Islet of Langerhans (tissue), 1 donor: ENCODE data around the gene FLRT1.

Experiments used
- FAIRE-seq: peaks from one replicate; lab custom pipeline; 2011; peaks lifted over from hg19 to GRCh38; lab: Jason Lieb, UNC

FLRT1 gene

GRCh38 chr11:64068705-64069400, 33.1 kb downstream of the FLRT1 start:
- FAIRE-seq, result no peak

DNA sequence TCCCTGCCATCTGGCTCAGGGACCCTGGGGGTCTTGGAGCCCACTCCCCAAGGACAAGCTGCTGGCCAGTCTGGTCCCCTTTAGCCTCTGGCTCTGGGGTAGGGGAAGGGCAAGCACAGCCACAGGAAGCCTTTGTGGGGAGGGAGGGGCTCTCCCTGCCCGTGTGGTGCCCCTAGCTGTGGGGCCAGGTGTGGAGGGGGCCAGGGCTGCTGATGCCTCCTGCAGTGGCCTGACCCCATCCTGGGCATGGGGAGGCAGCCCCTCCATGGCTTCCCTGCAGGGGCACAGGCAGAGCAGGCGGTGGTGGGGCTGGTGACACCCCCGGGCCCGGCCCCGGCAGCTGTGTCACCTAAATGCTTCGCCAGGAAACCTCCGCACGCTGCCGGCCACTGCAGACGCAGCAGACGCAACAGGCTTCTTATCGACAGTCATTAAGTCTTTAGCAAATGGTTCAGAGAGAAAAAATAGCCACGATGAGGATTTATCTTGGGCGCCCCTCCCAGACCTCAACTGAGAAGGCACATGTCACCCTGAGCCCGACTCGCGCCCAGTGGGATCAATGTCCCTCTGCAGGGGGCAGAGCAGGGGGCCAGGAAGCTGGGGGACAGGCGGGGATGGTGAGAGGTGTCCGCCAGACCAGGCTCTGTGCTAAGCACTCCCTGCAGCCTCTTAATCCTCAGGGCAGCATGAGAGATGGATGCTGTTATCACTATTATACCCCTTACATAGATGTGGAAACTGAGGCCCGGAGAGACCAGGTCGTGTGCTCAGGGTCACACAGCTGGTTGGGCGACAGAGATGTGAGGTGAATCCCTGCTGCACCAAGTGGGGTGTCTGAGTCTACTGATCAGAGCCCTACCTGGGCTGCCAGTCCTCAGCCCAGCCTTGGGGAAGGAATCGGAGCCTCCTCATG, 33.9 kb downstream of the FLRT1 start:
- FAIRE-seq, result no peak

- no peak for FAIRE-seq
Measured at GRCh38 chr11:64070314-64070681, 34.6 kb downstream of the FLRT1 start.

DNA sequence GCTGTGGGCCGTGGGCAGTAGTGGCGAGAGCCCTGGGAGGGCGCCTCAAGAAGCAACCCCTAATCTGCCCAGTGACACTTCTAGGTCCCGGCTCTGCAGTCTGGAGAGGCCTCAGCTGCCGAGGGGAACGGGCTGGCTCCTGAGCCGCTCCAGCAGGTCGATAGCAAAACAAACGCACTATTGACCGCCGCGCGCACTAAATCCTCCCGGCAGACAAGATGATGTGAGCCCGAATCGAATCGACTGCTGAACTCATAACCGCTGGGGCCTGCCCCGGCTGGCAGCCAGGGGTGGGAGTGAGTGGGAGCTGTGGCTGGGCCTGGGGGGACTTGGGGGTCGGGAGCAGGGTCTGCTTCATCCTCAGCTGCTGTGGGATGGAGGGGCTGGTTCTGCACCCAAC, 36.1 kb downstream of the FLRT1 start:
- FAIRE-seq, result no peak

DNA sequence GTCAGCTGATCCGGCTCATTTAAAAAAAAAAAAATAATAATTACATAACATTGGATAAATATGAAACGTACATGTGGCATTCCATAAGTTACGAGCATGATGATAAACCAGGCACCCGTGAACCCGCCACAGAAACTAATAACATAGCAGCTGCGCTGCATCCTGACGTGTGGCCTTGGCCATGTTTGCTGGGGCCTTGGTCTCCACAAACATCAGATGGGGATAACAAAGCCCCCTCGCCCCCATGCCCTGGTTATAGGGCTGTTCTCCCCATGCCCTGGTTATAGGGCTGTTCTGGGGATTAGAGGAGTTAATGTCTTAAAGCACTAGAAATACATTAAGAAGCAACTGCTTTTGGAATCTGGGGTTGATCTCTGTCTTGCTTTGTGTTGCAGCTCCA, 36.7 kb downstream of the FLRT1 start:
- FAIRE-seq, result no peak

GRCh38 chr11:64072871-64073270, 37.1 kb downstream of the FLRT1 start:
- no peak for FAIRE-seq

GRCh38 chr11:64073542-64073941, 37.8 kb downstream of the FLRT1 start:
- FAIRE-seq, result no peak

GRCh38 chr11:64074239-64074638, 38.5 kb downstream of the FLRT1 start:
- no peak for FAIRE-seq

DNA sequence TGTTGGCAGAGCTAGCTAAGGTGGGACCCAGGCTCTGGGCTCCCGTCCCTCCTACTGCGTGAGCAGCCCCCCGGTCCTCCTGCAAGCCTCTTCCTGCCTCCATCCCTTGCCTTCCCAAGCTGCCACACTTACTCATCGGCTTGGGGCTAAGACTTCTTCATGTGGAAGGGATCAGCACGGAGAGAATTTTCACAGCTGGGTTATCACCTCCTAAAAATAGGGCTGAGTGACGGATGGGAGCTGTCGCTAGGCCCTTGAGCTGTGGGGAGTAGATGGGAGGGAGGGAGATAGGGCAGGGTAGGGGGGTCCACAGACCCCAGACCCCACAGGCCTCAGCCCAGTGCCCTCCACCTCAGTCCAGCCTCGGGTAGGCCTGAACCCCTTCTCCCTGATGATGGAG, 41.0 kb downstream of the FLRT1 start:
- no peak for FAIRE-seq

DNA sequence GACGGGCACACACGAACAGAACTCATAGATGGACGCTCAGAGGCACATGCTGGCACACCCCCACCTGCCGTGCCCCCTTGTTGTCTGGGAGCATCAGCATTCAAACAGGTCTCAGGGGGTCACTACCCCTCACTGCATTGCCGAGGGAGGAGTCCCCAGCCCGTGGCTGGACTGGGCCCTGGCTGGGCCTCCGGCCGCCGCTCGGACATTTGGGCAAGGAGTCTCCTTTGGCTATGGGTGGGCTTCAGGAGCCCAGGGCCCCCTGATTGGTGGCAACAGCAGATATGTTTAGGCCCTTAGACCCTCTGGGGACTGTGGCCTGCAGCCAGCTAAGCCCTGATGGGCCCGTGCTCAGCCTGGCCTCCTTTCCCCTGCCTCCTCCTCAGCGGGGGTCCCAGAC, 41.9 kb downstream of the FLRT1 start:
- FAIRE-seq, result no peak

- no peak for FAIRE-seq
Measured at GRCh38 chr11:64078284-64078683, 42.6 kb downstream of the FLRT1 start.

DNA sequence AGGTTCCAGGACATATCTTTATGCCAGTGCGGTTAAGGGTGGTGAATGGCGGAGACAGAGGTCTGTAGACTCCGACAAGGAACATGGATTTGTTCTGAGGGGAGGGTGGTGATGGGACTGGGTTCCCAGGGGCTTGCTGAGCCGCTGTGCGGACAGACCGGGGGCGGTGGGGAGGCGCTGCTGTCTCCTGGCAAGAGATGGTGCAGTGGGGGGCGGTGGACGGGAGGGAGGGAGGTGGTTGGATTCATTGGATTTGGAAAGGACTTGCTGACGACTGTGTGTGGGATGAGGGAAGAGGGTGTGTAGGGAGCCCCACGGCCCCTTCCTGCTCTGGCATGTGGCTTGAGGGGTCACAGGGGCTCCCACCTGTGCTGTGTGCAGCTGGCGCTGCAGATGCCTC, 43.2 kb downstream of the FLRT1 start:
- FAIRE-seq, result no peak

- no peak for FAIRE-seq
Measured at GRCh38 chr11:64080390-64080789, 44.7 kb downstream of the FLRT1 start.

DNA sequence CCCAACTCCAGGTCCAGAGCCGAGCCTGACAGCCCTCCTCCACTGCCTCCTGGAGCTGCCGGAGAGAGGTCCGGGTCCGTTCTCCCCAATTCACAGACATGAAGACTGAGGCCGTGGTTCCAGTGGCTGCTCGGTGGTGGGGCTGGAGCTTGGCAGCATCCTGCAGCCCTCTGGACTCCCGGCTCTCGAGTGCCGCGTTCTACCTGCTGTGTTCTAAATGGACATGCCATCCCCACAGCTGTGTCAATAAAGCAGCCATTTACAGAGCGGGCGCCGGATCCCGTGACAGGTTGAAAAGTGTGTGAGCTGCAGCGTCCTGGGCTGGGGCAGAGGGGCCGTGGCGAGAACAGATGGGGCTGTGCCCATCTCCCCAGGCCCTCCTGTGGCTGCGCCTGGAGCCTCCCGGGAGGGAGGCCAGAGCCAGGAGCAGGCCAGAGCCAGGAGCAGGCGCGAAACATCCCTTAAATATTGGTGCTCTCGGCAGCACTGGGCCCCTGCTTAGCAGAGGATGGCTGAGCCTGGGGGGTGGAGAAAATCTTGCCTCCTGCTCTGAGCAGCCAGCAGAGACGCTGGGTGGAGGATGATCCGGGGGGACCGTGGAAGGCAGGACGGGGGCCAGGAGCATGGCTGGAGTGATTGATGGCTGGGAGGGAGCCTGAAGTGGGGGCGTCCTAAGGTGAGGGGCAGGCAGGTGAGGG, 46.2 kb downstream of the FLRT1 start:
- FAIRE-seq, result no peak

DNA sequence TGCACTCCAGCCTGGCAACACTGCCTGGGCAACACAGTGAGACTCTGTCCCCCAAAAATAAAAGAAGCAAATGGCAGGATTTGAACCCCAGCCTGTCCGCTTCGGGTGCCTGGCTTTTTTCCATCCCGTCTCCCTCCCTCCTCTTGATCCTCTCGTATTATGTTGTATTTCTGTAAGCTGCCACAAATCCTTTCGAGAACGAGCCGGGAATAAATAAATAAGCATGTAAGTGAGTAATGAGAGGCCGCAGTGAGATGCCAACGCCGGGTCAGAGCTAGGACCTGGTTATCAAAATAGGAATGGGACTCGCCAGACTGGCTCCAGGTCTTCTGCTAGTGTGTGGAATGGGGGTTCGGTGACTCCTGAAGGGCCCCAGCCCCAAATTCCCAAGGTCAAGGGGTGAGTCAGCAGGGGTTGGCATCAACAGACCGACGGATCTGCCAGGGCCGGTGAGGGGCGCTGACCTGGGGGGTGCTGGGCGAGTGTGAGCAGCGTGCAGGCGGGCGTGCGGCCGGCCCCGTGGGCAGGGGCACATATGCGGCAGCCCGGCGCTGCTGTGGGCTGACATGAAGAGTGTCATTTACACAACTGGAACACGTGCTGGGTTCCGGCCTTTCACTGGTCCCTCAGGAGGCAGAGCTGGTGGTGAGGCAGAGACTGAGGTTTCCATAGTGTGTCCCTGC, 47.8 kb downstream of the FLRT1 start:
- no peak for FAIRE-seq

- no peak for FAIRE-seq
Measured at GRCh38 chr11:64084146-64084950, 48.6 kb downstream of the FLRT1 start.

GRCh38 chr11:64084951-64085710, 49.4 kb downstream of the FLRT1 start:
- no peak for FAIRE-seq
